Measurements from ENCODE around the gene FNBP1L.

Gene FNBP1L

GRCh38 chr1:93490357-93490756, 42.4 kb downstream of the FNBP1L start:
- H3K79me1 ChIP-seq (ENCODE audit: low read length), result peaks cover 3% of the 10 kb centered on the region
- H2BK120ac ChIP-seq (ENCODE audit: low read depth, low read length), result no peak overlapping the region

GRCh38 chr1:93495911-93496310, 48.0 kb downstream of the FNBP1L start:
- WGBS (ENCODE audit: extremely low coverage, insufficient coverage, low lambda C conversion rate), result no CpG with 5 or more reads among the region's 1 CpG
- H3K9ac ChIP-seq (ENCODE audit: low read length), result no peak overlapping the region
- no peak overlapping the region for H4K5ac ChIP-seq (ENCODE audit: low read length)
- no peak overlapping the region for H3K4me2 ChIP-seq (ENCODE audit: low read length)
- no peak overlapping the region for H3K23ac ChIP-seq (ENCODE audit: low read length)
- no peak overlapping the region for H3K18ac ChIP-seq (ENCODE audit: low read length)
- H3K56ac ChIP-seq (ENCODE audit: low read length), result no peak overlapping the region
- no peaks in the 10 kb centered on the region for H3K27me3 ChIP-seq (ENCODE audit: insufficient read depth, low read length, poor library complexity)
- no peak overlapping the region for H3K4me3 ChIP-seq (ENCODE audit: low read length)
- H3K79me2 ChIP-seq (ENCODE audit: control insufficient read depth, insufficient read depth, low read length), result peaks cover 59% of the 10 kb centered on the region
- H3K36me3 ChIP-seq (ENCODE audit: control insufficient read depth, insufficient read depth, low read length), result no peaks in the 10 kb centered on the region
- no peak overlapping the region for H4K8ac ChIP-seq (ENCODE audit: low read depth, low read length)
- DNase-seq, result no peak
- no peak overlapping the region for H2BK120ac ChIP-seq (ENCODE audit: low read depth, low read length)
- H3K79me1 ChIP-seq (ENCODE audit: low read length), result peaks cover 7% of the 10 kb centered on the region
- no peaks in the 10 kb centered on the region for H3K4me1 ChIP-seq (ENCODE audit: control insufficient read depth, low read depth, low read length)
- H3K4ac ChIP-seq (ENCODE audit: low read depth, low read length), result no peak overlapping the region
- H2AK5ac ChIP-seq (ENCODE audit: low read length), result no peak overlapping the region
- H2BK15ac ChIP-seq (replicated peaks; ENCODE audit: low read depth), result no peak overlapping the region
- H3K27ac ChIP-seq (ENCODE audit: low read depth, low read length), result no peak overlapping the region
- no peak overlapping the region for H2BK5ac ChIP-seq (ENCODE audit: low read length)

More at GRCh38 chr1:93490357-93490756, 42.4 kb downstream of the FNBP1L start:
- Histone ChIP-seq H3K4me1 (ENCODE audit: control insufficient read depth, low read depth, low read length) (no peaks in the 10 kb centered on the region), H2BK5ac (ENCODE audit: low read length) (no peak overlapping the region), H3K23ac (ENCODE audit: low read length) (no peak overlapping the region), H3K27me3 (ENCODE audit: insufficient read depth, low read length, poor library complexity) (no peaks in the 10 kb centered on the region), H3K9ac (ENCODE audit: low read length) (no peak overlapping the region), H3K36me3 (ENCODE audit: control insufficient read depth, insufficient read depth, low read length) (no peaks in the 10 kb centered on the region), H2BK15ac (replicated peaks; ENCODE audit: low read depth) (no peak overlapping the region), H3K4me3 (ENCODE audit: low read length) (no peak overlapping the region), H4K5ac (ENCODE audit: low read length) (no peak overlapping the region), H2AK5ac (ENCODE audit: low read length) (no peak overlapping the region), H3K79me2 (ENCODE audit: control insufficient read depth, insufficient read depth, low read length) (peaks cover 79% of the 10 kb centered on the region), H3K18ac (ENCODE audit: low read length) (no peak overlapping the region), H3K56ac (ENCODE audit: low read length) (no peak overlapping the region), H3K27ac (ENCODE audit: low read depth, low read length) (no peak overlapping the region), H3K4ac (ENCODE audit: low read depth, low read length) (no peak overlapping the region), H4K8ac (ENCODE audit: low read depth, low read length) (no peak overlapping the region), H3K4me2 (ENCODE audit: low read length) (no peak overlapping the region)
- no peak for DNase-seq

GRCh38 chr1:93496520-93496919, 48.6 kb downstream of the FNBP1L start:
- DNase-seq, result no peak
- no CpG with 5 or more reads among the region's 4 CpGs for WGBS (ENCODE audit: extremely low coverage, insufficient coverage, low lambda C conversion rate)
- H3K4me3 ChIP-seq (ENCODE audit: low read length), result no peak overlapping the region

GRCh38 chr1:93499075-93499474, 51.2 kb downstream of the FNBP1L start:
- no peaks in the 10 kb centered on the region for H3K36me3 ChIP-seq (ENCODE audit: control insufficient read depth, insufficient read depth, low read length)
- H4K8ac ChIP-seq (ENCODE audit: low read depth, low read length), result no peak overlapping the region
- no peak overlapping the region for H3K4ac ChIP-seq (ENCODE audit: low read depth, low read length)
- H3K9ac ChIP-seq (ENCODE audit: low read length), result no peak overlapping the region
- peaks cover 47% of the 10 kb centered on the region for H3K79me2 ChIP-seq (ENCODE audit: control insufficient read depth, insufficient read depth, low read length)
- peaks cover 4% of the 10 kb centered on the region for H3K79me1 ChIP-seq (ENCODE audit: low read length)
- no peak for DNase-seq
- H2BK120ac ChIP-seq (ENCODE audit: low read depth, low read length), result no peak overlapping the region
- H3K56ac ChIP-seq (ENCODE audit: low read length), result no peak overlapping the region
- no peak overlapping the region for H3K23ac ChIP-seq (ENCODE audit: low read length)
- no peaks in the 10 kb centered on the region for H3K27me3 ChIP-seq (ENCODE audit: insufficient read depth, low read length, poor library complexity)
- no peaks in the 10 kb centered on the region for H3K4me1 ChIP-seq (ENCODE audit: control insufficient read depth, low read depth, low read length)
- no peak overlapping the region for H3K4me3 ChIP-seq (ENCODE audit: low read length)
- no peak overlapping the region for H3K18ac ChIP-seq (ENCODE audit: low read length)
- H2BK15ac ChIP-seq (replicated peaks; ENCODE audit: low read depth), result no peak overlapping the region
- H2BK5ac ChIP-seq (ENCODE audit: low read length), result no peak overlapping the region
- no peak overlapping the region for H2AK5ac ChIP-seq (ENCODE audit: low read length)
- WGBS (ENCODE audit: extremely low coverage, insufficient coverage, low lambda C conversion rate), result no CpG with 5 or more reads among the region's 2 CpGs
- no peak overlapping the region for H4K5ac ChIP-seq (ENCODE audit: low read length)
- H3K4me2 ChIP-seq (ENCODE audit: low read length), result no peak overlapping the region
- no peak overlapping the region for H3K27ac ChIP-seq (ENCODE audit: low read depth, low read length)

More at GRCh38 chr1:93496520-93496919, 48.6 kb downstream of the FNBP1L start:
- H3K79me1 ChIP-seq (ENCODE audit: low read length), result peaks cover 7% of the 10 kb centered on the region
- no peak overlapping the region for H3K27ac ChIP-seq (ENCODE audit: low read depth, low read length)
- H3K4ac ChIP-seq (ENCODE audit: low read depth, low read length), result no peak overlapping the region
- no peak overlapping the region for H4K5ac ChIP-seq (ENCODE audit: low read length)
- no peaks in the 10 kb centered on the region for H3K4me1 ChIP-seq (ENCODE audit: control insufficient read depth, low read depth, low read length)
- no peaks in the 10 kb centered on the region for H3K36me3 ChIP-seq (ENCODE audit: control insufficient read depth, insufficient read depth, low read length)
- no peak overlapping the region for H3K4me2 ChIP-seq (ENCODE audit: low read length)
- H2AK5ac ChIP-seq (ENCODE audit: low read length), result no peak overlapping the region
- H2BK5ac ChIP-seq (ENCODE audit: low read length), result no peak overlapping the region
- H3K18ac ChIP-seq (ENCODE audit: low read length), result no peak overlapping the region
- no peaks in the 10 kb centered on the region for H3K27me3 ChIP-seq (ENCODE audit: insufficient read depth, low read length, poor library complexity)
- no peak overlapping the region for H2BK120ac ChIP-seq (ENCODE audit: low read depth, low read length)
- H4K8ac ChIP-seq (ENCODE audit: low read depth, low read length), result no peak overlapping the region
- H3K23ac ChIP-seq (ENCODE audit: low read length), result no peak overlapping the region
- no peak overlapping the region for H2BK15ac ChIP-seq (replicated peaks; ENCODE audit: low read depth)
- no peak overlapping the region for H3K56ac ChIP-seq (ENCODE audit: low read length)
- peaks cover 57% of the 10 kb centered on the region for H3K79me2 ChIP-seq (ENCODE audit: control insufficient read depth, insufficient read depth, low read length)
- no peak overlapping the region for H3K9ac ChIP-seq (ENCODE audit: low read length)

GRCh38 chr1:93499533-93499932, 51.6 kb downstream of the FNBP1L start:
- Histone ChIP-seq H2AK5ac (ENCODE audit: low read length) (no peak overlapping the region), H4K5ac (ENCODE audit: low read length) (no peak overlapping the region), H2BK120ac (ENCODE audit: low read depth, low read length) (no peak overlapping the region), H3K36me3 (ENCODE audit: control insufficient read depth, insufficient read depth, low read length) (no peaks in the 10 kb centered on the region), H3K4me3 (ENCODE audit: low read length) (no peak overlapping the region), H4K8ac (ENCODE audit: low read depth, low read length) (no peak overlapping the region), H3K18ac (ENCODE audit: low read length) (no peak overlapping the region), H3K23ac (ENCODE audit: low read length) (no peak overlapping the region), H2BK15ac (replicated peaks; ENCODE audit: low read depth) (no peak overlapping the region), H3K27me3 (ENCODE audit: insufficient read depth, low read length, poor library complexity) (no peaks in the 10 kb centered on the region), H3K4ac (ENCODE audit: low read depth, low read length) (no peak overlapping the region), H3K79me2 (ENCODE audit: control insufficient read depth, insufficient read depth, low read length) (peaks cover 47% of the 10 kb centered on the region), H3K79me1 (ENCODE audit: low read length) (peaks cover 4% of the 10 kb centered on the region), H3K4me1 (ENCODE audit: control insufficient read depth, low read depth, low read length) (no peaks in the 10 kb centered on the region), H3K9ac (ENCODE audit: low read length) (no peak overlapping the region), H3K4me2 (ENCODE audit: low read length) (no peak overlapping the region), H3K56ac (ENCODE audit: low read length) (no peak overlapping the region), H3K27ac (ENCODE audit: low read depth, low read length) (no peak overlapping the region), H2BK5ac (ENCODE audit: low read length) (no peak overlapping the region)
- no CpG with 5 or more reads among the region's 4 CpGs for WGBS (ENCODE audit: extremely low coverage, insufficient coverage, low lambda C conversion rate)
- no peak for DNase-seq

DNA sequence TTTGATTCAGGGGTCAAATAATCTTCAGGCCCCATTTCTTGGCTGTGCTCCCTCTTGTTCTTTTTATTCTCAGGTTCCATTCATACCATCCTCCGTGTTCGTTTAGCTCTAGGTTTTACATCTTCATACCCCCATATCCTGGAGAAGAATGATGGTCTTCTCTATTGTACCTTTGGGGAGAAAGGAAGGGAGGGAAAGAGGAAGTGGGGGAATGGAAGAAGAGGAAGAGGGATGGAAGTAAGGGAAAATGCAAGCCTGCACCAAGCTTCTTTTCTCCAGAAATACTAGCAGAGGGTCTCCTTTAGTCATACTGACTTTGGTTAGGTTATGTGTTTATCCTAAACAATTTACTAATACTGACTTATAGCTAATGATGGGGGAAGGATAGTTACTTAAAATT, 52.4 kb downstream of the FNBP1L start:
- Histone ChIP-seq H4K5ac (ENCODE audit: low read length) (no peak overlapping the region), H3K4me1 (ENCODE audit: control insufficient read depth, low read depth, low read length) (no peaks in the 10 kb centered on the region), H3K23ac (ENCODE audit: low read length) (no peak overlapping the region), H3K18ac (ENCODE audit: low read length) (no peak overlapping the region), H3K36me3 (ENCODE audit: control insufficient read depth, insufficient read depth, low read length) (no peaks in the 10 kb centered on the region), H3K9ac (ENCODE audit: low read length) (no peak overlapping the region), H2AK5ac (ENCODE audit: low read length) (no peak overlapping the region), H3K79me2 (ENCODE audit: control insufficient read depth, insufficient read depth, low read length) (peaks cover 47% of the 10 kb centered on the region), H3K4me3 (ENCODE audit: low read length) (no peak overlapping the region), H3K27ac (ENCODE audit: low read depth, low read length) (no peak overlapping the region), H3K79me1 (ENCODE audit: low read length) (peaks cover 4% of the 10 kb centered on the region), H3K4me2 (ENCODE audit: low read length) (no peak overlapping the region), H3K4ac (ENCODE audit: low read depth, low read length) (no peak overlapping the region), H2BK15ac (replicated peaks; ENCODE audit: low read depth) (no peak overlapping the region), H2BK5ac (ENCODE audit: low read length) (no peak overlapping the region), H3K56ac (ENCODE audit: low read length) (no peak overlapping the region), H4K8ac (ENCODE audit: low read depth, low read length) (no peak overlapping the region), H2BK120ac (ENCODE audit: low read depth, low read length) (no peak overlapping the region), H3K27me3 (ENCODE audit: insufficient read depth, low read length, poor library complexity) (no peaks in the 10 kb centered on the region)
- no peak for DNase-seq
- no CpG with 5 or more reads among the region's 2 CpGs for WGBS (ENCODE audit: extremely low coverage, insufficient coverage, low lambda C conversion rate)
